SU-DHL-6 (cell line): ENCODE measurements around the gene RPL28.

Source experiments
- EZH2phosphoT487 ChIP-seq: fragments of 200-600 bp; sonication (generic), shearing (Covaris generic); conservative IDR thresholded peaks from 2 replicates; pipeline ENCODE4 v1.6.1; 2018; ENCODE audit warnings: mild to moderate bottlenecking, antibody characterized with exemption, low read length, moderate library complexity, mixed read lengths
- TF ChIP-seq, protein P1 (sequence below): fragments of 200-600 bp; sonication (generic); IDR thresholded peaks from one replicate; pipeline ENCODE4 v1.5.1; 2017; ENCODE audit warnings: antibody characterized with exemption, mild to moderate bottlenecking, low read length, moderate library complexity; ENCODE audit not compliant: insufficient read depth, poor library complexity, severe bottlenecking

GRCh38 chr19:55373993-55374757 is 11.6 kb upstream of the RPL28 start:
- TF ChIP-seq, protein P1, sequence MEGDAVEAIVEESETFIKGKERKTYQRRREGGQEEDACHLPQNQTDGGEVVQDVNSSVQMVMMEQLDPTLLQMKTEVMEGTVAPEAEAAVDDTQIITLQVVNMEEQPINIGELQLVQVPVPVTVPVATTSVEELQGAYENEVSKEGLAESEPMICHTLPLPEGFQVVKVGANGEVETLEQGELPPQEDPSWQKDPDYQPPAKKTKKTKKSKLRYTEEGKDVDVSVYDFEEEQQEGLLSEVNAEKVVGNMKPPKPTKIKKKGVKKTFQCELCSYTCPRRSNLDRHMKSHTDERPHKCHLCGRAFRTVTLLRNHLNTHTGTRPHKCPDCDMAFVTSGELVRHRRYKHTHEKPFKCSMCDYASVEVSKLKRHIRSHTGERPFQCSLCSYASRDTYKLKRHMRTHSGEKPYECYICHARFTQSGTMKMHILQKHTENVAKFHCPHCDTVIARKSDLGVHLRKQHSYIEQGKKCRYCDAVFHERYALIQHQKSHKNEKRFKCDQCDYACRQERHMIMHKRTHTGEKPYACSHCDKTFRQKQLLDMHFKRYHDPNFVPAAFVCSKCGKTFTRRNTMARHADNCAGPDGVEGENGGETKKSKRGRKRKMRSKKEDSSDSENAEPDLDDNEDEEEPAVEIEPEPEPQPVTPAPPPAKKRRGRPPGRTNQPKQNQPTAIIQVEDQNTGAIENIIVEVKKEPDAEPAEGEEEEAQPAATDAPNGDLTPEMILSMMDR, result no peak
- no peak for TF ChIP-seq EZH2phosphoT487
